HG03460 (cell line): ENCODE data around the gene ERC2.
"Not testable (repeated sequence)": the region's sequence is repeated elsewhere in the genome, so short reads cannot be mapped to it uniquely, and the experiment has no call there.

ENCODE experiments used
- ATAC-seq: cut with Tn5 transposase; IDR thresholded peaks from one replicate; pipeline ENCODE4 v1.9.1; 2021; ENCODE audit not compliant: unreplicated experiment

Gene ERC2

DNA sequence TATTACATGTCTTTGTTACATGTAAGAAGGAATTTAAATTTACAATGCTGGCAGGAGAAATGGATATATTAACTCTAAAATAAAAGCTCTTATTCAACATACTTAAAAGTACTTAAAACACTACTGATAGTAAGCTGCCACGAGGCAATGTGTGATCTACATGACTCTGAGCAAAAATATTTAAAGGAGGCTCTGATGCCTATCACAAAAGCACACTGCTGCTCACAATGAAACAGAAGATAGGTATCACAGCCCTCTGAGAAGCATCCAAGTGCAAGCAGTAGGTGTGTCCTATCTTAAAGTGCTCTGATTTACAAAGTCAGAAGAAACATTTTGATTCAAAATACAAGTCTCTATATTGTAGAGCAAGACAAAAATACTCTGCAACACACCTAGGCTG, 610.0 kb downstream of the ERC2 start:
- no peak for ATAC-seq

DNA sequence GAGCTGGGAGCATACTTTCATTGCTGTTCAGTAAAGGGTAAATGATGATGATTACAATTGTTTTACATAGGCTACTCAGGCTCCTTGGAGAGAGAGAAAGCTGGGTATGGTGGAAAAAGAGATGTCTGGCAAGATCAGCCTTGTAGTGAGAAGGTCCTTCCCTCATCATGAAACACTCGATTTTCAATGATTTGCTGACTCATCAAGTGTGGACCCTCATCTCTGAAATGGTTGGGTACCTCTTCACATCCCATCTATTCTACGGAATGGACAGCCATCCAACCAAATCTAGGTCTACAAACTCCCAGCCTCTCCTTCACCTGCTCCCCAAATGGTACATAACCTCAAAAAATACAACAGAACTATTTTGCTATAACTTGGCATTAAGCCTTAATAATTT, 610.6 kb downstream of the ERC2 start:
- ATAC-seq: no peak

DNA sequence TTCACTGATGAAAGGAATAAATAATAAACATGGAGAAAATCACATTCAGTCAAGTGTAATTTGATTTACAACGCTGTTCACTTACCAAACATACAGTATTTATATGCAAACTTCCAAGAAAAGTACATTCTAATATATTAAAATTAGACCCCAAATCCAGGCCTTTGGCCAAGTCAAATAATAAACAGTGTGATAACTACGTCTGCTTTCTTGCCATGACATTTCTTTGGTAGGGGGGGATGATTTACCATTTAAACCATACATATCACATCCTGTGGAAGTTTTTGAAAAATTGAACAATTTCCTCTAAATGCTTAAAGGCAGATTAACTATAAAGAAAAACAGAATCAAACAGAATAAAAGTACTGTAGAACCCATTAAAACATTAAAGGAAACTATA, 613.0 kb downstream of the ERC2 start:
- no peak for ATAC-seq

DNA sequence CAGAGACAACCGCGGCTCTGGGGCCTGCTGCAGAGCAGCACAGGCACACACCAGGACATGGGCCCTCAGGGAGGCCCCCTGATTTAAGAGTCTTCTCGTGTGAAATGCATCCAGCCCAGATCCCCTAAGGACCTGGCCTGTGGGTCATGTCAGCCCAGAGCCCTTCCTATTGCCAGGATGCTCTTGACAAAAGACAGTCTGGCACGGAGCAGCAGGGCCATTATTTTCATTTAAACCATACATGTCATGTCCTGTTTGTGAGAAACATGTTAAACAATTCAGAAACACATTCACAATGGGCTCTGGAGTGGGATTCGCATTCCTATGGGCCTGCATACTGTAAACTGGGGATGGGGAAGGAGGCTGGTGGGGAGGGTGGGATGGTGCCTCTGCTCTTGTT, 613.8 kb downstream of the ERC2 start:
- no peak for ATAC-seq

DNA sequence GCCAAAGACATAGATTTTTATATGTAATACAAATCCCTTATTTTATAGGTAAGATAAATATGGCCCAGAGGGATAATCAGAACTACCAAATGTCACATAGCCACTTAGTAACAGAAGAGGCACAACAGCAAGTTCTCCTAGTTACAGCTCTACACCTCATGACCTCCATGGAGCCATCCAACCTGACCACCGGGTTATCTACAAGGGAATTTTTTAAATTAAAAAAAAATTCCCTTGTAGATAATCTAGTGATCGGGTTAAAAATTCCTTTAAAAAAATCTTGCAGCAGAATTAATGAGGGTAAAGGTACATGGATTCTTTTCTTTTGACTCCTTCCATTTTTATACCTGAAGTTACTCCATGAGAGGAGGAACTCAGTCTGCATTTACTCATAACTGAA, 615.9 kb downstream of the ERC2 start:
- no peak for ATAC-seq

DNA sequence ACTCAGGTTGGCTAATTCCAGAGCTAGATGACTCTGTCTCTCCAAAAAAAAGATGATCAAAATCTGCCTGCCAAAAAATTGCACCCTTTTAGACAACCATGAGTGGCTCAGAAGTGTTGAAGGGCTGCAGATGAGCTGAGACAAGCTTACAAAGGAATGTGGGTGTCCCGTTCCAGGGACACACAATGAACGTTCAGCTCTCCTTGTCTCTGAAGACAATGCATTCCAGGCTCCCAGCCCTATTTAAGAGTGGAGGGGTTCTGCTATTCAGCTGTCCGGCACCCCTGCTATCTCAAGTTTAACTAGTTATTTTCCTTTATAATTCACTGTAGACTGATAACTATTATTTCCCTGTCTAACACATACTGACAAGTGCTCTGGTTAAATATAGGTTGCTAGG, 626.1 kb downstream of the ERC2 start:
- ATAC-seq: no peak

DNA sequence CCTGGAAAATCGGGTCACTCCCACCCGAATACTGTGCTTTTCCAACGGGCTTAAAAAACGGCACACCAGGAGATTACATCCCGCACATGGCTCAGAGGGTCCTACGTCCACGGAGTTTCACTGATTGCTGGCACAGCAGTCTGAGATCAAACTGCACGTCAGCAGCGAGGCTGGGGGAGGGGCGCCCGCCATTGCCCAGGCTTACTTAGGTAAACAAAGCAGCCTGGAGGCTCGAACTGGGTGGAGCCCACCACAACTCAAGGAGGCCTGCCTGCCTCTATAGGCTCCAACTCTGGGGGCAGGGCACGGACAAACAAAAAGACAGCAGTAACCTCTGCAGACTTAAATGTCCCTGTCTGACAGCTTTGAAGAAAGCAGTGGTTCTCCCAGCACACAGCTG, 636.4 kb downstream of the ERC2 start:
- ATAC-seq: not testable (repeated sequence)

DNA sequence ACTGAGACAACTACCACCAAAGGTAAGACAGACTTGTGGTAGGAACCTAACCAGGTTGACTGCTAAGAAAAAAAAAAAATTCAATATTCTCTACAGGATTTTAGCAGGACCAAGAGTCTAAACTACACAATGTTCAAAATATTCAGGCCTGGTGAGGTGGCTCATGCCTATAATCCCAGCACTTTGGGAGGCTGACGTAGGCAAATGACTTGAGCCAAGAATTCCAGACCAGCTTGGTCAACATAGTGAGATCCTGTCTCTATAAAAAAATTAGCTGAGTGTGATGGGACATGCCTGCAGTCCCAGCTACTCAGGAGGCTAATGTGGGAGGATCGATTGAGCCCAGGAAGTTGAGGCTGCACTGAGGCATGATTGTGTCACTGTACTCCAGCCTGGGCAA, 639.6 kb downstream of the ERC2 start:
- ATAC-seq: no peak

DNA sequence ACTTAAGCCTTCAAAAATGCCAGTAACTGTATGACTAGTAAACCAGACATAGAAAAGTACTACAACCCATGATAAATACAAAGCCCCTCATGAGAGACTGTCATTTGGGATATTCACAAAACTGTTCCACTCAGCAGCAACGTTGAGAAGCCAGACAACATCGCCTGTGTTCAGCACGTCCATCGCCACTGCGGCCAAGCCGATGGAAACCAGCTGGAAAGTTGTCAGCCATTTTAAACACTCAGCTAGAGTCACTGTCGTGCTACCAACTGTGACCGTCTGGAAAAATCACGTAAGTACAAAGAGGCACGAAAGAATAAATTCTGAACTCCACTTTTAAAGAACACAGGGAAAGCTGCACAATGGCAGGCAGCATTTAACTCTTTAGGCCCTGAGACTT, 640.5 kb downstream of the ERC2 start:
- no peak for ATAC-seq

DNA sequence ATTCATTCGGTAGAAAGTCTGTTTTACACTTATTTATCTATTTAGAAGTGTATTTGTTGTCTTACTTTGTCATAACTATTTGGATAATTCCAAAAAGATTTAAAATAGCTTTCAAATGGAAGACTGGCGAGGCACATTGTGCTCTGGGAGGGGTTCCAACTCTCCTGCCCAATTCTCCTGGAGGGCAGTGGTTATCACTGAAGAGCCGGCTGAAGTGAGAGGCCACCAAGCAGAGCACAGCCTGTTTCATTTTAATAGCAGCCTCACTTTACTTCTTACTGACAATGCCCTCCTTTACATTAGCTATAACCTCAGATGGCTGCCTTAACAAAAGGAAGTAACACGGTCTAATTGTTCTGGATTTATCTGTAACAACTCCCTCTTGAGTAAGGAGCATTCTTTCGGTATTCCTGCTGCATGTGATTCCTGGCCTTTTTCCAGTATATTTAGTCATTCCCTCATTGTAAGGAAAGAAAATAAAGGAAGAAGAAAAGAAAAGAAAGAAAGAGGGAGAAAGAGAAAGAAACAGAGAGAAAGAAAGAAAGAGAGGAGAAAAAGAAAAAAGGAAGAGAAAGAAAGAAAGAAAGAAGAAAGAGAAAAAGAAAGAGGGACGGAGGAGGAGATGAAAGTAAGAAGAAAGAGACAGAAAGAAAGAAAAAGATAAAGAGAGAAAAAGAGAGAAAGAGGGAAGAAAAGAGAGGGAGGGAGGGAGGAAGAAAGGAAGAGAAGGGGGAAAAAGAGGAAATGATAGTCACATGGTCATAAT, 641.4 kb downstream of the ERC2 start:
- ATAC-seq: no peak

DNA sequence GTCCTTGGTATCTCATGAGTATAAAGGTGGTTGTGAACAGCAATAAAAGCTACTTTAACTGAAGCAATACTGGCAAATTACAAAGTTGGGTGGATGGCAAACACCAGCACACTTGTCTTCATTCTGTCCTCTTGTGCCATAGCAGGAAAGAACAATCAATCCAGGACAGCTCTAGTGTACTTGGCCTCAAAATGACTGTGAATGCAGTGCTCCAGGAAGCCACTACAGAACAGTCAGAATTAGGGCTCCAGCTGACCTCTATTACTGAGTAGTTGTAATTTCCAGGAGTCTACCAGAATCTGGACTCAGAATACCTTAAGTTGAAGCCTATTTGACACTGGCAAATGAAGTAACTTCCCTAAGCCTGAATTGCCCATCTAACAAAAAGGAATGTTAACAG, 642.2 kb downstream of the ERC2 start:
- ATAC-seq: no peak

DNA sequence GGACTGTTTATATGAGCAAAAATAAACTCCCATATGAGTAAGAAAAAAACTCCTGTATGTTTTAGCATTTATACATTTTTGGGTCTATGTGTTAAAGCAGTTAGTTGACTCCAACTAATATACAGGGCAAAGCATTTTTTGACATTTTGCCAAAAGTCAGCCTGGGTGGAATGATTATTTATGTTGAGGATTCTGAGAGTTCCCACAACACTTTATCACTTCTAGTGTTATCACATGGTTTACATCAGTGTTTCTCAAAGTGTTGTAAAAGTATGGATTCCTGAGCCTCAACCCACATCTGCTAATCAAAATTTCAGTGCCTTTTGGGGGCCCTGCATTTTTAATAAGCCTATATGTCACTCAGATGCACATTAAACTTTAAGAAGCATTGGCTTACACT, 643.9 kb downstream of the ERC2 start:
- no peak for ATAC-seq

DNA sequence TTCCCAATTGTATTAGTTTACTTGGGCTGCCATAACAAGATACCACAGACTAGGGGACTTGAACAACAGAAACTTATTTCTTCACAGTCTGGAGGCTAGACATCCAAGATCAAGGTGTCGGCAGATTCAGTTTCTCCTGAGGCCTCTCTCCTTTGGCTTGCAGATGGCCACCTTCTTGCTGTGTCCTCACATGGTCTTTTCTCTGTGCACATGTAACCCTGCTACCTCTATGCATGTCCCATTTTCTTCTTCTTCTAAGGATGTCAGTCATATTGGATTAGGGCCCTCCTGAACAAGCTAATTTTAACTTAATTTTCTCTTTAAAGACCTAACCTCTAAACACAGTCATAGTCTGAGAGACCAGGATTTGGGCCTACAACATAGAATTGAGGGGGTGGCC, 644.4 kb downstream of the ERC2 start:
- ATAC-seq: no peak

DNA sequence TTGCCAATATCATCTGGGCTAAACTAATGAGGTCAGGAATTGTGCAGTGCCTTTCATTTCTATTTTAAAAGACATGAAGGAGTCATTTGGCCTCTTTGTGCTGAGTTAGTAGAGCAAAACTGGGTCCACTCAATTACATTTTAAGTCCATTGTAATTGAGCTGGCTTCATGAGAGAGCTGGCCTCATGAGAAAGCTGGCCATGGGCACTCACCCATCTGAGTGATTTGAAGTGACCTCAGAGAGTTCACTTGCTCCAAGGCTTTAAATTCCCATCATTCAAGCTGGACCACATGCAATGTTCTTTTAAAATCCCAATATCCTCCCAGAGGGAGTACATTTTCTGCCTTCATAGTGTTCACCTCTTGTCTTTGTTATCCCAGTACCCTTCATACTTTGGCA, 645.3 kb downstream of the ERC2 start:
- no peak for ATAC-seq

DNA sequence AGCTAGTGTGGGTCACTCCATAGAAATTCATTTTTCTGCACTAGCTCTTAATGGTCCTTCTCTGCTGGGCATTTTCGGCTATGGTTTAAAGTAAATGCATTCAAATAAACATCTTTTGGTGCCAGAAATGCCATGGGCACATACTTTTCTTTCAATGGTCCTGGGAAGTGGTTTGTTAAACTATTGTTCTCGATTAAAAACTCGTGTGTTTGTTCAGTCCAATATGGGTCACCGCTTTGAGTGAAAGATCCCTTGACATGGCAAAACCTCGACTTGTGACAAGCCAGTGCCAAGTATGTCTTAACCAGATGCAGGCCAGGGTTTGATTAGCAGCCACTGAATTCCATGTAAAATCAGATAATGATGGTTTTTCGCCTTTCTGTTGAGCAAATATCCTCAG, 649.3 kb downstream of the ERC2 start:
- no peak for ATAC-seq

DNA sequence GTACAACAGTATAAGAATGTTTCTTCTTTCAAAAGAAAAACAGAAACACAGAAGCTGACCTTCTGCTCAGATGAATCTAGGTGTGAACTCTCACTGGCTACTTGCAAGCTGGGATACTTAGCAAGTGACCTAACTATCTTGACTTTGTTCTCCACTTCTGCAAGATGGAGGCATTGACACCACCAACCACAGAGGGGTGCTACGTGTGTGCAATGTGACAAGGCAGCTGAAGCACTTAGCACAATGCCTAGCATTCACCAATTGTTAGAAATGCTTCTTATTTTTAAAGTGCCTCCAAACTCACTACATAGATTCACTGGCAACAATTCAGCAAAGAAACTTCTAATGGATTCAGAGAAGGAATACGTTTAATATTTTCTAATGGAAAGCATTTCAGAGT, 649.8 kb downstream of the ERC2 start:
- no peak for ATAC-seq

DNA sequence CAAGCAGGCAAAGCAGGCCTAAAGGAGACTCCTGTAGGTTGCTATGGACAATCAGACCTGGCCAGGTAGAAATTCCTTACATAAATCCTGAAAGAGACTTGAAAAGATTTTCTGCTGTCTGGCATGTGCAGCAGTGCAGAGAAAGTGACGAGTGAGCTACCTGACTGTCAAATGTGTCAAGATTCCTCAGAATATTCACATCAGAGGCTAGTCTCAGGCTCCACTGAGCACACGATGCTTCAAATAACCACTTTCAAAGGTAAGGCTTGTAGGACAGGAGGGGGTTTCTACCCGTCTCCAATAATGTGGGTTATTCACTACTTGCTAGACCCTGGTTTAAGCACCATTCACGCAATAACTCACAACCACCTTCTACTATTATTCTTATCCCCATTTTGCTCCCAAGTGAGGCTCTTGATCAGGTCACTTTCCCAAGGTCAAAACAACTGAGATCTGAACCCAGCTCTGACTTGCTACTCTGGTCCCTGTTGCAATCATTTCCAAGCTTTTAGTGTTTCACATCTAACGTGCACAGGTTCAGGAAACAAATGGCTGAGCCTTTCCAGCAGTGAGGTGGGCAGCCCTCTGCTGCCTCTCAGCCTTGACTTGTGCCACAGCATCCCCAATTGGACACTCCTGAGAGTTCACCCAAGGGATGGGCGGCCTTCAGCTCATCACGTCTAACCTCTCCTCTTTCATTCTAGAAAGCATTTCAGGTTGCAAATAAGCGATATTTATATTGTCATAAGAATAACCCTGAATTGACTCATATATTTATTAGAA, 651.3 kb downstream of the ERC2 start:
- no peak for ATAC-seq

DNA sequence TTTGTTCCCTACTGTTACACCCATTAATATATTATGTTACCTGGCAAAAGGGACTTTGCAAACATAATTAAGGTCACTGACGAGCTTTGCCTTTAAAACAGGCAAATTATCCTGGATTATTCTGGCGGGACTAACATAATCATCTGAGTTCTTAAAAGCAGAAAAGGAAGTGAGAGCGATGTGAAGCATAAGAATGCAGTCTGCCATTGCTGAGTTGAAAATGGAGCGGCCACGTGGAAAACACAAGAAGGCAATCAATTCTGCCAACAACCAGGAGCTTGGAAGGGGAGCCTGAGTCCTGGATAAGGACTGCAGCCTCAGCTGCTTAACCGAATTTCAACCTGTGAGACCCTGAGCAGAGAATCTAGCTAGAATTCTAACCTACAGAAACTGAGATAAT, 653.0 kb downstream of the ERC2 start:
- no peak for ATAC-seq

DNA sequence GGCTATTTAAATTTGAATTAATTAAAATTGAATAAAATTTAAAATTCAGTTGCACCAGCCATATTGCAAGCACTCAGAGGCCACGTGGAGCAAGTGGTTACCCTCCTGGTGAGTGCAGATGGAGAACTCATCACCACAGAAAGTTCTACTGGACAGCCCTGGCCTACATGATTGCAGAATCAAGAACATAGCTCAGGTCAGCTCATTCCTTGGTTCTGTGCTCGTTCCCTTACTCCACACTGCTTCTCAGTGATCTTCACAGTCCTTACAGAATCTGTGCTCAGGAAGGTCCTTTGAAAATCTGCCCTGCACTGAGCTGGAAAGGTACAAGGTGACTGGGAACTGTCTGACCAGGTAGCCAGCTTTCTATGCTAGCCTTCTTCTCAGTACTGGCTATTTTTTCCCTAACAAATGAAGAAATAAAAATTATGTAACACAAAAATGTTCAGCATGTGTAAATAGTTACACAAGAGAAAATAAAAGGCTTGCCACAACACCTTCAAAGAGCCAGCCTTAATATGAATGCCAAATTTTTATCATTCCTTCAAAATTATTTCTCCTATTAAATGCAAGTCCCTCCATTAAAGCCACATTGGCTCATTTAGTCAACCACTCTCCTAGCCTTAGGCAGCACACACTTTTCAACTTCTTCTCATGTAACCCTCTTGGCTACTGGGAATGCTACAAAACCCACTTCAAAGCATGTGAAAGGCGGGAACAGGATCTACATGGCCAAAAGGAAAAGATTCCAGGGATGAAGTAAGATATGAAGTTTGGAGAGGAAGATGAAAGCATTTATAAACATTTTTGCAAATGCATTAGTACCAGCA, 654.8 kb downstream of the ERC2 start:
- no peak for ATAC-seq

DNA sequence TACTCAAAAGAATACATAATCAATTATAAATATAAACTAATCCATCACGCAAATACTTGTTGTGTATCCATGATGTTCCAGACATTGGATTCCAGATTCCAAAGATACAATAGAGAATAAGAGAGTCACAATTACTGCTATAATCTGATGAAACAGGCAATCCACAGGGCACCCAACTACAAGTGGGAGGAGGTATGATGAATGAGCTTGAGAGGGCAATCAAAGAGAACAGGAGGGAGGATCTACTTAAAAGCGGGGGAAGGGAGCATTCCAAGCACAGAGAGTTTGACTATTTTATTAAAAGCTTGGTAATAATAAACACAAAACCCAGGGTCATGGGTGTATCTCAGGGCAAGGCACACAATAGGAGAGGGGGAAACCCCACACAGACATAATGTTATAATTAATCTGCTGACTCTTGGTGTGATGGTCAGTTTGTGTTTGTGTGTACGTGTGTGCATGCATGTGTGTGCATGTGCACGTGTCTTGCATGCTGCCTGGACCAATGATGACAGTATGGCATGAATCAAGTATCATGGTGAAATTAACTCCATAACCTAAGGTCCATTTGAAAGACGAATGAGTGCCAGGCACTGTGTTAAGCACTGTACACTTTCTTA, 655.8 kb downstream of the ERC2 start:
- no peak for ATAC-seq

DNA sequence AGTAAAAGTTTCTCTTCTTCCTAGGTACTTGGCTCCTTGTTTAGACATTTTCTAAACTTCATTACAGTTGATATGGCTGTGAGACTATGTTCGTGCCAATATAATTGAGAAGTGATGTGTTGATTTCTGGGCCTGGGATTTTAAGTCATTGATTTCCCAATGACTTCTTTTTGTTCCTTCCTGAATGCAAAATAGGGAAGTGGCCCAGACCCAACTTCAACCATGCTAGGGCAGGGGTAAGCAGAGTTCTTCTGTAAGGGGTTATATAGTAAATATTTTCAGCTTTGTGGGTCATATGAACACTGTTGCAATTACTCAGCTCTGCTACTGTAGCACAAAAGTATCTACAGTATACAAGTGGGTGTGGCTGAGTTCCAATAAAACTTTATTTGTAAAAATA, 661.1 kb downstream of the ERC2 start:
- no peak for ATAC-seq
